MCF 10A (cell line): ENCODE data around the gene ISLR2. TPM values are rescaled to one million over a fixed set of nuclear protein-coding genes. Genes with fewer than 3 reads are reported as not detected.

Source experiments
- BruUV-seq: library from RNA; stranded (reverse); fragments of 400-500 nt; replicated peaks from 2 replicates; lab custom pipeline; 2021; lab: Mats Ljungman, UMichigan
- CTCF ChIA-PET: fragments of 300-600 bp; sonication (Branson Sonifier 250); formaldehyde crosslinking; extraction: SDS; loops from one replicate; lab custom pipeline; 2021; ENCODE audit warnings: antibody characterized with exemption, inconsistent platforms; lab: Yijun Ruan, JAX
- POLR2A ChIA-PET: fragments of 300-600, 350-650 bp; sonication (Branson Sonifier 250); formaldehyde crosslinking; extraction: SDS; loops from one replicate; lab custom pipeline; 2020; ENCODE audit warnings: antibody characterized with exemption, inconsistent platforms; lab: Yijun Ruan, JAX
- DNase-seq: peaks from one replicate; pipeline ENCODE4 v3.0.0-alpha.2; 2018; ENCODE audit not compliant: unreplicated experiment
- H3K27ac Mint-ChIP-seq: one replicate; pipeline ENCODE4 v1.8.0; 2022; ENCODE audit warnings: mild to moderate bottlenecking, low read depth, mixed read lengths; ENCODE audit not compliant: unreplicated experiment
- H3K27me3 Mint-ChIP-seq: one replicate; pipeline ENCODE4 v1.8.0; 2022; ENCODE audit warnings: mixed read lengths; ENCODE audit not compliant: insufficient read depth, unreplicated experiment
- H3K36me3 Mint-ChIP-seq: one replicate; pipeline ENCODE4 v1.8.0; 2022; ENCODE audit warnings: mild to moderate bottlenecking, moderate library complexity, mixed read lengths; ENCODE audit not compliant: insufficient read depth, unreplicated experiment
- H3K4me1 Mint-ChIP-seq: one replicate; pipeline ENCODE4 v1.8.0; 2022; ENCODE audit warnings: mixed read lengths; ENCODE audit not compliant: insufficient read depth, unreplicated experiment
- H3K4me3 Mint-ChIP-seq: one replicate; pipeline ENCODE4 v1.8.0; 2022; ENCODE audit warnings: mild to moderate bottlenecking, moderate library complexity, mixed read lengths; ENCODE audit not compliant: unreplicated experiment
- H3K9me3 Mint-ChIP-seq: one replicate; pipeline ENCODE4 v1.8.0; 2022; ENCODE audit warnings: mixed read lengths; ENCODE audit not compliant: unreplicated experiment
- CTCF ChIP-seq: fragments of 200-600 bp; IDR thresholded peaks from one replicate; pipeline ENCODE4 v1.8.0; 2022; ENCODE audit warnings: antibody characterized with exemption, mild to moderate bottlenecking; ENCODE audit not compliant: unreplicated experiment
- intact Hi-C: fragments of 100-400 bp; cut with micrococcal nuclease; formaldehyde crosslinking; loops from 2 replicates; pipeline ENCODE4 v1.14.1; 2022
- total RNA-seq: library from RNA; stranded (reverse); gene quantifications from 2 replicates; pipeline ENCODE4 v1.2.3, GENCODE V29; 2022

Gene ISLR2
- total RNA-seq, 1 experiment from 2014 or later = not detected

DNA sequence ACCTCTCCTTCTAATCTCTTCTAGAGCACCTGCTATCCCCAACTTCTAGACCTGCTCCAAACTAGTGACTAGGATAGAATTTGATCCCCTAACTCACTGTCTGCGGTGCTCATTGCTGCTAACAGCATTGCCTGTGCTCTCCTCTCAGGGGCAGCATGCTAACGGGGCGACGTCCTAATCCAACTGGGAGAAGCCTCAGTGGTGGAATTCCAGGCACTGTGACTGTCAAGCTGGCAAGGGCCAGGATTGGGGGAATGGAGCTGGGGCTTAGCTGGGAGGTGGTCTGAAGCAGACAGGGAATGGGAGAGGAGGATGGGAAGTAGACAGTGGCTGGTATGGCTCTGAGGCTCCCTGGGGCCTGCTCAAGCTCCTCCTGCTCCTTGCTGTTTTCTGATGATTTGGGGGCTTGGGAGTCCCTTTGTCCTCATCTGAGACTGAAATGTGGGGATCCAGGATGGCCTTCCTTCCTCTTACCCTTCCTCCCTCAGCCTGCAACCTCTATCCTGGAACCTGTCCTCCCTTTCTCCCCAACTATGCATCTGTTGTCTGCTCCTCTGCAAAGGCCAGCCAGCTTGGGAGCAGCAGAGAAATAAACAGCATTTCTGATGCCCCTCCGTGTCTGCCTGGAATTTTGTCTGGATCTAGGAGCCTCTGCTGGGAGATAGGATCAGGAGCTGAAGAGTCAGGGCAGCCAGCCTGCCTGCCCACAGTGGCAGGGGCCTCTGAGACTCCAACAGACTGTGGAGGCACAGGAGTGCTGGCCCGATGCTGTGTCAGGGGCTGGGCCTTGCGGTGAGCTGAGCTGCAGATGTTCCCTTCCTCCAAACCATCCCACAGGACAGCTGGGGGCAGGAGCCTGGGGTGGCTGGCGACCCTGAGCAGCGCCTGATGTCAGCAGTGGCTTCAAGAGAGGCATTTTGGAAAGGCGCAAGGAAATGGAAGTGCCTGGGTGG is 46.2 kb downstream of the ISLR2 start:
- ChIA-PET POLR2A (no interaction called here), CTCF (interaction anchor here (0.6 kb wide), 1 partner anchor 48 kb away, joined by 3 read pairs; no protein-coding TSS in a partner anchor)
- Mint-ChIP-seq H3K27me3 (no peaks in the 10 kb centered on the region), H3K4me1 (peaks cover 38% of the 10 kb centered on the region), H3K27ac (no peak overlapping the region), H3K36me3 (no peaks in the 10 kb centered on the region), H3K4me3 (no peak overlapping the region), H3K9me3 (no peaks in the 10 kb centered on the region)
- DNase-seq = no peak
- intact Hi-C loops = no loop called here
- TF ChIP-seq CTCF = no peak
- BruUV-seq = no TSS peak

- DNase-seq = no peak
- H3K9me3 Mint-ChIP-seq = no peaks in the 10 kb centered on the region
- ChIA-PET CTCF (interaction anchor here (1.1 to 1.8 kb wide), 2 partner anchors 9 to 142 kb away, joined by 3 to 5 read pairs; no protein-coding TSS in a partner anchor), POLR2A (interaction anchor here (1.0 kb wide), 1 partner anchor 15 kb away, joined by 3 read pairs; no protein-coding TSS in a partner anchor)
- H3K27ac Mint-ChIP-seq = peak overlapping the region; percentile 41
- H3K4me1 Mint-ChIP-seq = peaks cover 38% of the 10 kb centered on the region
- H3K36me3 Mint-ChIP-seq = no peaks in the 10 kb centered on the region
- H3K4me3 Mint-ChIP-seq = no peak overlapping the region
- intact Hi-C loops = loop anchor here (1.0 to 2.0 kb wide), 3 partner anchors 14 to 125 kb away; no protein-coding TSS in a partner anchor
- BruUV-seq = no TSS peak
- H3K27me3 Mint-ChIP-seq = no peaks in the 10 kb centered on the region
- no peak for TF ChIP-seq CTCF
Measured at GRCh38 chr15:74178326-74179100, 48.1 kb downstream of the ISLR2 start.

GRCh38 chr15:74179101-74179841 is 48.9 kb downstream of the ISLR2 start:
- intact Hi-C loops = loop anchor here (1.0 to 2.0 kb wide), 3 partner anchors 14 to 124 kb away; no protein-coding TSS in a partner anchor
- TF ChIP-seq CTCF = no peak
- Mint-ChIP-seq H3K4me3 (no peak overlapping the region), H3K36me3 (no peaks in the 10 kb centered on the region), H3K27ac (peak overlapping the region; percentile 41), H3K9me3 (no peaks in the 10 kb centered on the region), H3K27me3 (no peaks in the 10 kb centered on the region), H3K4me1 (peaks cover 38% of the 10 kb centered on the region)
- ChIA-PET POLR2A (interaction anchor here (0.7 to 1.0 kb wide), 2 partner anchors 16 to 22 kb away, joined by 3 read pairs; no protein-coding TSS in a partner anchor), CTCF (interaction anchor here (1.0 to 1.8 kb wide), 2 partner anchors 12 to 141 kb away, joined by 3 to 5 read pairs; no protein-coding TSS in a partner anchor)
- no TSS peak for BruUV-seq
- DNase-seq = peak; percentile 98
